HG03108 (cell line): ENCODE measurements around the gene KRT31.
"Not testable (repeated sequence)": the region's sequence is repeated elsewhere in the genome, so short reads cannot be mapped to it uniquely, and the experiment has no call there.

ENCODE experiments used
- ATAC-seq: cut with Tn5 transposase; IDR thresholded peaks from one replicate; pipeline ENCODE4 v1.9.1; 2021; ENCODE audit warnings: moderate library complexity; ENCODE audit not compliant: unreplicated experiment

Gene KRT31

DNA sequence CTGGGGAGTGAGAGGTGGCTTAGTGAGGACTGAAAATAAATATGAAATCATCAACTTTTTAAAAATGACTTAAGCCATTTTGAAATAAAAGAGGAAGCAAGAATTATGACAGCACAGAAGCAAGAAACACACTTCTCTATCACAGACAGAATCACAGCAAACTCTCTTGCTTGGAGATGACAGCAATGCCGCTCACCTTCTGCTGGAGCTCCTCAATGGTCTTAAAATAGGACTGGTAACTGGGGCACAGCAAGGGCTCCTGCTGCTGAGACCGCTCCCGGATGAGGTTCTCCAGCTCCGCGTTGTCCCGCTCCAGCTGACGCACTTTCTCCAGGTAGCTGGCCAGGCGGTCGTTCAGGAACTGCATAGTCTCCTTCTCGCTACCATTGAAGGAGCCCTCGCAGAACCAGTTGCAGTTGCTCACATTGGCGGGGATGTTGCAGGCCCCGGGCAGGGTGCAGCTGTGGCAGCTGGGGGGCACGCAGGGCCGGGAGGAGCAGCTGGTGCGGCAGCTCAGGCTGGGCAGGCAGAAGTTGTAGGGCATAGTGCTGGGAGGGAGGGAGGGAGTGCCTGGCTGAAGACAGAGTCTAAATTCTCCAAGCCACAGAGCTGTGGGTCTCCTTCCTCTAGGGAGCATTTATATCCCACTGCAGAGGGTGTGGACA, at the start of gene KRT31:
Gene KRT31 (minus strand): TSS at position 613 of the 665 bp plus-strand sequence. CDS start 69 bp downstream, at position 544.
- ATAC-seq = no peak

DNA sequence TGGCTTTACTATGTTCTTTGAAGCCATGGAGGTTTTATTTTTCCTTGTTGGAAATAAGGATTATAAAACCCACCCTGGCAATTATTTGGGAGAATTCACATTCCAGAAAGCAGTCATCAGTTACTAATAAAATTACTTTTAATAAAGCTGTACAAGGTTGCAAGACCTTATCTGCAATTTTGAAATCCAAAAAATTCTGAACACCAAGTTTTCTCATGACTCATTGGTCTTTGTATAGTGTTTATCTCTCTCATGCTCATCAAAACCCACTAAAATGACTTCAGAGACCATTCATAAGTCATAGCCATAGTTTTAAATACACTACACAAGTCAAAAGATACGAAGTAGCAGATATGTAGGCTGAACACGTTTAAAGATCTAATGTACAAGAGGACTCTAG, 49.4 kb upstream of the KRT31 start:
- ATAC-seq = no peak

- ATAC-seq = no peak
Observed at GRCh38 chr17:41444640-41445039, 47.2 kb upstream of the KRT31 start.

GRCh38 chr17:41444186-41444585, 46.8 kb upstream of the KRT31 start:
- no peak for ATAC-seq

DNA sequence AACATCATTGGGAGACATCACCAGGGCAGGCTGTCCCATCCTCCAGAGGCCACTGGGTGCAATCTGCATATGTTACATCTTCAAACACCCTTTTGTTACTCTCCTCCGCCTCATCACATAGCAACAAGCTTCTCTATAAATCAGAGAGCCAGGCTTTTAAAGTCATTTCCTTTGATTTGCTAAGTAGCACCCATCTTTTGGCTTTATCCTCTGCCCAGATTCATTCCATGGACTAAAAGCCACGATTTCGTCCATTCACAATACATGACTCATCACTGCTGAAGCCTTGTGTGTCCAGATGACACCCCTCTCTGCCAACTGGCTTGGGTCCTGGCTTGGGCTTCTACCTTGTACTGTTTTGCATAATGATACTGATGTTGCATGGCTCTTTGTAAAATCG, 45.3 kb upstream of the KRT31 start:
- no peak for ATAC-seq

DNA sequence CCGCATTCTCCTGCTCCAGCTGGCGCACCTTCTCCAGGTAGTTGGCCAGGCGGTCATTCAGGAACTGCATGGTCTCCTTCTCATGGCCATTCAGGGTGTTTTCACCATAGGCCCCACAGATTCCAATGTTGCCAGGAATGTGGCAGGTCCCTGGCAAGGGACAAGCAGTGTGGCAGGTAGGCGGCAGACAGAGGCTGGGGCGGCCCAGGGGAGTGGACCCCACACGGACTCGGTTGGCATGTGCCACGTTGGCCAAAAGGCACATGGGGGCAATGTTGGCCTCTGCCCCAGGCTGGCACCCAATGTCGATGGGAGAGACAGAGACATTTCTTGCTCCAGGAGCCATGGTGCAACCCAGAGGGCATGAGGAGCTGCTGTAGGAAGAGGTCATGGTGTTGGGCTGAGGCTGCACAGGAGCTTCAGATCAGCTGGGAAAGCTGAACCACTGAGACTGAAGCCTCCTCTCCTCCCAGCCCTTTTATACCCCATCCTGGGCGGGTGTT, 43.2 kb upstream of the KRT31 start, which contains the start of gene KRT38:
Gene KRT38 (minus strand): TSS at position 453 of the 503 bp plus-strand sequence. CDS start 62 bp downstream, at position 391.
- no peak for ATAC-seq

DNA sequence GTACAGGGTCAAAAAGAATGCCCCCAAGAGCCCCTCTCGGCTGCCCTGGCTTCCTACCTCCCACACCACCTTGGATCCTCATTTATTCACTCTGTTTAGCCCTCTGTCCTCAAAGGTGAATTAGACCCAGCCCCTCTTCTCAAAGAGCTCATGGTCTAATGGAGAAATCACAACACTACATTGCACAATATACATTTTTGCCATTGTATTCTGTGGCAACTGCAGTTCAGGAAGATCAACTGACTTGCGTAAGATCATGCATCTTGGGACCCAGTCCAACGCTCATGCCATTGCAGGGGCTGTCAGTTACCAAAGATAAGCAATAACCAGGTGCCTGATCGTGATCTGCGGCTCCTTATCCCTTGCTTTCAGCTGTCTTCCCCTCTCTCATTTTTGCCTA, 42.0 kb upstream of the KRT31 start:
- ATAC-seq = no peak

- no peak for ATAC-seq
Observed at GRCh38 chr17:41437769-41438168, 40.4 kb upstream of the KRT31 start.

GRCh38 chr17:41437254-41437653, 39.8 kb upstream of the KRT31 start:
- no peak for ATAC-seq

DNA sequence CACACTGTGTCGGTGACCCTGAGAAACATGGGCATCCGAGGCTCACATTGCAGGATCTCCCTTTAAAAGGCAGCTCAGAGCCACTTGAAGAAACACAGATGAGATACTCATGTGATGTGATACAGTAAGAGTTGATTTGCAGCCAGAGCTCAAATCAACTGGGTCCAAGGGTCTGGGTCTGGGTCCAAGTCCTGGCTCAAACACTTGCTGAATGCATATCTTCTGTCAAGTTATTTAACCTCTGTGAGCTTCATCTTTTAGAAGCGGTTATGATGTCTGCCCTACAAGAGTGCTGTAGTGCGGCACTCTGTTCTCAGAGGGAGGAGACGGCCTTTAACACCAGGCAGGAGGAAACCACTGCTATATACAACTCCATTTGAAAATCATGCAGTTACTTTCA, 37.0 kb upstream of the KRT31 start:
- ATAC-seq = no peak

DNA sequence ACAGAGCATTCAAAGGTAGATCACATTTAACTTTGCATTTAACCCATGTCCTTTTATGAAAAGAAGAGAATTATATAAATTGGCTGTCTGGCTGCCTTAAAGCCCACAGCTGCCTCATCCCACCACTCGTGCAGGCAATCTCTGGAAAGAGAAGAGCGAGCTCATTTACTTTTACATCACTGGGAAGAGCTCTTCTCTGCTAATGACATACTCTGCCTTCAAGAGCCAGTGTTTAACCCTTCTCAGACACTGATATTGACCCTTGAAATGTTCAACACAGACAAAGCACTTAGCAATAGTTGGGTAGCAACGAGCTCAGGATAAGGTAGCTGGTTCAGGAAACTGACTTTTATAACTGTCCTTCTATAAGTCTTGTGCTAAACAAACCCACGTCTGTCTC, 36.6 kb upstream of the KRT31 start:
- ATAC-seq = no peak

- ATAC-seq = no peak
Observed at GRCh38 chr17:41433586-41433985, 36.2 kb upstream of the KRT31 start.

- not testable (repeated sequence) for ATAC-seq
Observed at GRCh38 chr17:41430376-41430775, 33.0 kb upstream of the KRT31 start.

DNA sequence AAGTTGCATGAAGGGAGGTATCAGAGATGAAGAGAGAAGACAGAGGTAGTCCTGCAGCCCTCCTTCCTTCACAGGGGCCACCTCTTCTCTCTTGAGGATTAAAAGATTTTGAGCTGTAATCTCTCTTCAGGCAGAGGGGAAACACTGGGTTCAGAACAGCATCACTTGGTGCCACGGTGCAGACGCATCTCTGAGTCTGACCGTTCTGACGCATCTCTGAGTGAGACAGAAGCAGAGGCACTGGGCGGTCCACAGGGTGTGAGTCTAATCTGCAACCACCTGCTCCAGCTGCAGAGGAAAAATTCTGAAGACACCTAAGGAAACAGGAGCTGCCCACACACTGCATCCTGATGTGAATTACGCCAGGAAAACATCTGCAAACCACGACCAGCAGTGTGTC, 32.3 kb upstream of the KRT31 start:
- ATAC-seq = no peak

DNA sequence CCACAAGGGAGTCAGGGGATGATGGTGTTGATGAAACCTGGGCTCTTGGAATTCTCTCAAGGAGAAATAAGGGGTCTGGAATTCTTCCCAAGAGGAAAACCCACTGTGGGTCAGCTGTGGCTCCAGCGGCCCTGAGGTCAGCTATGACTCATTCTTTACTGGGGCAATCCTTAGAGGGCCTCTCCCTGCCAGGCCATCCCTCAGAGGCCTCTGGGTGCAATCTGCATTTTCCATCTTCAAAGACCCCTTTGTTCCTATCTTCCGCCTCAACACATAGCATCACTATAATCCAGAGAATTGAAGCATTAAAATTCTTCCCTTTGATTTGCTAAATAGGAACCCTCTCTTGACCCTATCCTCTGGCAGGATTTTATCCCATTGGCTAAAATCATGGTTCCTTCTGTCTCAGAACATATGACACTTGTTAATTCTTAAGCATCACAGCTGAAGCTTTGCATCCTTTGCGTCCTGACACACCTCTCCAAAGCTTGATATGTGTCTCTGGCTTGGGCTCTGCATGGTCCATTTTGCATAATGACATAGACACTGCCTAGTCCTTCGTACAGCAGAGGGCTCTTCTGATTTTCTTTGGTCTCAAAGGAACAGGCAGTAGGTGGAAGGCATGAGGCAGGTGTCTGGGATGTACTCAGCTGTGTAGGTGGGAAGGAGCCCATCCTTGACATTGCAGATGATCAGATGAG, 31.3 kb upstream of the KRT31 start:
- ATAC-seq = no peak

- no peak for ATAC-seq
Observed at GRCh38 chr17:41424111-41424635, 26.8 kb upstream of the KRT31 start, which contains the start of gene KRT37. Gene KRT37 (minus strand): TSS chr17:41424585. CDS start chr17:41424523, 62 bp downstream.

GRCh38 chr17:41422586-41422985, 25.2 kb upstream of the KRT31 start:
- ATAC-seq = not testable (repeated sequence)

- ATAC-seq = no peak
Observed at GRCh38 chr17:41421617-41422016, 24.2 kb upstream of the KRT31 start.

GRCh38 chr17:41421116-41421515, 23.7 kb upstream of the KRT31 start:
- no peak for ATAC-seq

DNA sequence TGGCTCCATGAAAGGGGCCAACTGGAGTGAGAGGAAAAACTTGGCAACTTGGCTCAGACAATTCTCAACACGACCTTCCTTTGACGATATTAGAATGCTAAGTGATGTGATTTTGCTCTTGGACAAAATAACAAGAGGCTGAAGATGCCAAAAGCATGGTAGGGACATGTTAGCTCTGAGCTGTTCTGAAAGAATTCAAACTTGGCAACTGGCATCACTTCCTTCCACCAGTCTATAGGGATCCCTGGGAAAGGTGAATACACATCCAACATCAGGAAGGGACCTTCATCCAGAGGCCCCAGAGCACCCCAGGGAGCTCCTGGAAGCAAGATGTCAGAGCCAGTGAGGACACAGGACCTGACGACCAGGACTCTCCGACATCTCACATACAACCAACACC, 22.7 kb upstream of the KRT31 start:
- ATAC-seq = no peak

DNA sequence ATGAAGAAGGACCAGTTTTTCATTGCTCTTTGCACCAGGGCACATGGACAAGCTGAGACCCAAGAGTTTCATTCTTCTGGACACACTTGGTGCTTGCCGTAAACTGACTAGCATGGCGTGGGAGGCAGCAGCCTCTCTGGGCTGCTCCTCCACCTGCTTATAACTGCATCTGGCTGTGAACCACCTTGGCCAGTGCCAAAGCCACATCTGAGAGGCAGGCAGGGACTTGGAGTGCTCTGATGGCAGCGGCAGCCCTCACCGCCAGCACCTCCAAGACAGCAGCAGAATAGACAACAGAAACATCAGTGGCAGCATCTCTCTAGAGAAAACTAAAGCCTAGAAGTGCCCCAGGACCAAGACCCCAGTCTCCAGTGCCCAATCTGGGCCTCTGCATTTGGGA, 22.3 kb upstream of the KRT31 start:
- ATAC-seq = no peak
